NT2/D1 (cell line): Measurements from ENCODE around the gene FREY1.

Experiments
- SUZ12 ChIP-seq: IDR thresholded peaks from 2 replicates; pipeline ENCODE4 v1.6.1; 2011; ENCODE audit not compliant: insufficient read length, insufficient read depth; ENCODE audit errors: extremely low read depth
- YY1 ChIP-seq: IDR thresholded peaks from 2 replicates; pipeline ENCODE4 v1.6.1; 2011; ENCODE audit not compliant: insufficient read length, insufficient read depth
- ZNF274 ChIP-seq: IDR thresholded peaks from 2 replicates; pipeline ENCODE4 v1.6.1; 2011; ENCODE audit warnings: mild to moderate bottlenecking, low read depth, low read length

GRCh38 chr11:45930951-45931570, 24.0 kb upstream of the FREY1 start:
- TF ChIP-seq ZNF274 (no peak), YY1 (no peak), SUZ12 (no peak)
